ENCODE measurements around the gene TROAP.
"Not testable (repeated sequence)": the region's sequence is repeated elsewhere in the genome, so short reads cannot be mapped to it uniquely, and the experiment has no call there.

Gene TROAP

DNA sequence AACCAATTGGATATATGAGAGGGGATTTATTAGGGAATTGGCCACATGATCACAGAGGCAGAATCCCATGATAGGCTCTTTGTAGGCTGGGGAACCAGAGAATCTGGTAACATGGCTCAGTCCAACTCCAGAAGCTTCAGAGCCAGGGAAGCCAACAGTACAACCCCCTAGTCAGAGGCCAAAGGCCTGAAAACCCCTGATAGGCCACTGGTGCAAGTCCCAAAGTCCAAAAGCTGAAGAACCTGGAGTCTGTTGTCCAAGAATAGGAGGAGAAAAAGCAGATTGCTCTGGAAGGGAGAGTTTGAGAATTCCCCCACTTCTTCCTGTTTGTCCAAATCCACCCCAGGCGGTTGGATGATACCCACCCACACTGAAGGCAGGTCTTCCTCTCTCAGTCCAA lies 8.2 kb upstream of the TROAP start:
- no peak overlapping the region for H3K4me3 ChIP-seq (ENCODE audit: low read depth, low read length)
- no peaks in the 10 kb centered on the region for H3K27me3 ChIP-seq
- no peaks in the 10 kb centered on the region for H3K4me1 ChIP-seq
- TF ChIP-seq, protein P1, sequence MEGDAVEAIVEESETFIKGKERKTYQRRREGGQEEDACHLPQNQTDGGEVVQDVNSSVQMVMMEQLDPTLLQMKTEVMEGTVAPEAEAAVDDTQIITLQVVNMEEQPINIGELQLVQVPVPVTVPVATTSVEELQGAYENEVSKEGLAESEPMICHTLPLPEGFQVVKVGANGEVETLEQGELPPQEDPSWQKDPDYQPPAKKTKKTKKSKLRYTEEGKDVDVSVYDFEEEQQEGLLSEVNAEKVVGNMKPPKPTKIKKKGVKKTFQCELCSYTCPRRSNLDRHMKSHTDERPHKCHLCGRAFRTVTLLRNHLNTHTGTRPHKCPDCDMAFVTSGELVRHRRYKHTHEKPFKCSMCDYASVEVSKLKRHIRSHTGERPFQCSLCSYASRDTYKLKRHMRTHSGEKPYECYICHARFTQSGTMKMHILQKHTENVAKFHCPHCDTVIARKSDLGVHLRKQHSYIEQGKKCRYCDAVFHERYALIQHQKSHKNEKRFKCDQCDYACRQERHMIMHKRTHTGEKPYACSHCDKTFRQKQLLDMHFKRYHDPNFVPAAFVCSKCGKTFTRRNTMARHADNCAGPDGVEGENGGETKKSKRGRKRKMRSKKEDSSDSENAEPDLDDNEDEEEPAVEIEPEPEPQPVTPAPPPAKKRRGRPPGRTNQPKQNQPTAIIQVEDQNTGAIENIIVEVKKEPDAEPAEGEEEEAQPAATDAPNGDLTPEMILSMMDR (IDR thresholded peaks at IDR 0.05; ENCODE audit: low read depth, low read length): no peak
- no peaks in the 10 kb centered on the region for H3K9me3 ChIP-seq
- no peak for DNase-seq
- no peaks in the 10 kb centered on the region for H3K36me3 ChIP-seq

DNA sequence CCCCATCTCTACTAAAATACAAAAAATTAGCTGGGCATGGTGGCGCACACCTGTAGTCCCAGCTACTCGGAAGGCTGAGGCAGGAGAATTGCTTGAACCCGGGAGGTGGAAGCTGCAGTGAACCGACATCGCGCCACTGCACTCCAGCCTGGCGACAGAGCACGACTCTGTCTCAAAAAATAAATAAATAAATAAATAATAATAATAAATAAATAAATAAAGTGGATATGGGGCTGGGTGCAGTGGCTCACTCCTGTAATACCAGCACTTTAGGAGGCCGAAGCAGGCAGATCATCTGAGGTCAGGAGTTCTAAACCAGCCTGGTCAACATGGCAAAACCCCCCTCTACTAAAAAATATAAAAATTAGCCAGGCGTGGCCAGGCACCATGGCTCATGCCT lies 5.9 kb upstream of the TROAP start:
- not testable (repeated sequence) for H3K27me3 ChIP-seq; H3K36me3 ChIP-seq; H3K9me3 ChIP-seq; DNase-seq; H3K4me3 ChIP-seq (ENCODE audit: low read depth, low read length); H3K4me1 ChIP-seq

DNA sequence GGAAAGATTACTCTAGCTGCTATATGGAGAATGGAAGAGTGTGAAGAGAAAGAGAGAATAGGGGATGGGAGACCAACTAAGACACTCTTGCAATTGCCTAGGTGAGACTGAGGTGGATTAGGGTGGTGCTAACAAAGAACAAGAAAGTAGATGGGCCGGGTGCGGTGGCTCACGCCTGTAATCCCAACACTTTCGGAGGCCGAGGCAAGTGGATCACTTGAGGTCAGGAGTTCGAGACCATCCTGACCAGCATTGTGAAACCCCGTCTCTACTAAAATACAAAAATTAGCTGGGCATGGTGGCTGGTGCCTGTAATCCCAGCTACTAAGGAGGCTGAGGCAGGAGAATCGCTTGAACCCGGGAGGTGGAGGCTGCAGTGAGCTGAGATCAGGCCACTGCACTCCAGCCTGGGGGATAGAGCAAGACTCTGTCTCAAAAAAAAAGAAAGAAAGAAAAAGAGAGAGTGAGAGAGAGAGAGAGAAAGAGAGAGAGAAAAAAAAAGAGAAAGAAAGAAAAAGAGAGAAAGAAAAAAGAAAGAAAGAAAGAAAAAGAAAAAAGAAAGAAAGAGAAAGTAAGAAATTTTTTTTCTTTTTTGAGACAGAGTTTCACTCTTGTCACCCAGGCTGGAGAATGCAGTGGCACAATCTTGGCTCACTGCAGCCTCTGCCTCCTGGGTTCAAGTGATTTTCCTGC lies 2.5 kb upstream of the TROAP start:
- H3K27me3 ChIP-seq; H3K36me3 ChIP-seq; DNase-seq; H3K4me1 ChIP-seq; H3K9me3 ChIP-seq; H3K4me3 ChIP-seq (ENCODE audit: low read depth, low read length): not testable (repeated sequence)

DNA sequence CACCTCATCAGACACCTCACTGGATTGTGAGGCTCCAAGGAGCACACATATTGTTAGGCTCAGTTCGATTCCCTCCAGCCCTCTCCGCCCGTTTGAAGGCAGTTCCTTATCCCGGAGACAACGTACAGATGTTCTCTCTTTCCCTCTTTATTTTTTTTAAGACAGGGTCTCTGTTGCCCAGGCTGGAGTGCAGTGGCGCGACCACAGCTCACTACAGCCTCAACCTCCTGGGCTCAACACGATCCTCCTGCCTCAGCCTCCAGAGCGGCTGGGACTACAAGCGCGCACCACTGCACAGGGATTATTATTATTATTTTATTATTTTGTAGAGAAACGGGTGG lies 718 bp upstream of the TROAP start:
- H3K27me3 ChIP-seq: no peaks in the 10 kb centered on the region
- H3K4me3 ChIP-seq (ENCODE audit: low read depth, low read length): peak overlapping the region; percentile 97
- no peak for DNase-seq
- H3K4me1 ChIP-seq: no peaks in the 10 kb centered on the region
- TF ChIP-seq, protein P1 (IDR thresholded peaks at IDR 0.05; ENCODE audit: low read depth, low read length): no peak
- peaks cover 15% of the 10 kb centered on the region for H3K36me3 ChIP-seq
- H3K9me3 ChIP-seq: no peaks in the 10 kb centered on the region

DNA sequence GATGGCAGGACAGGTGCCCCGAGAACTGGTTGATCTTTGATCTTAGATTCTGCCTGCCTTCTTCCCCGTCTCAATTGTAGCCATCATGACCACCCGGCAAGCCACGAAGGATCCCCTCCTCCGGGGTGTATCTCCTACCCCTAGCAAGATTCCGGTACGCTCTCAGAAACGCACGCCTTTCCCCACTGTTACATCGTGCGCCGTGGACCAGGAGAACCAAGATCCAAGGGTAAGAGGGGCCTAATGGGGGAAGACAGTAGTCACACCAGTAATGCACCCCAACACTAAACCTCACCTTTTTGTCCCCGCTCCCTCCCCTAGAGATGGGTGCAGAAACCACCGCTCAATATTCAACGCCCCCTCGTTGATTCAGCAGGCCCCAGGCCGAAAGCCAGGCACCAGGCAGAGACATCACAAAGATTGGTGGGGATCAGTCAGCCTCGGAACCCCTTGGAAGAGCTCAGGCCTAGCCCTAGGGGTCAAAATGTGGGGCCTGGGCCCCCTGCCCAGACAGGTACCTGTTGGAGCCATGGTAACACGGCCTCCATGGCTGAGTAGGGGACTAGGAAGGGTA lies 556 bp downstream of the TROAP start:
- no peaks in the 10 kb centered on the region for H3K9me3 ChIP-seq
- H3K27me3 ChIP-seq: no peaks in the 10 kb centered on the region
- peak overlapping the region; percentile 97 for H3K4me3 ChIP-seq (ENCODE audit: low read depth, low read length)
- TF ChIP-seq, protein P1 (IDR thresholded peaks at IDR 0.05; ENCODE audit: low read depth, low read length): no peak
- peaks cover 22% of the 10 kb centered on the region for H3K36me3 ChIP-seq
- H3K4me1 ChIP-seq: no peaks in the 10 kb centered on the region
- no peak for DNase-seq

DNA sequence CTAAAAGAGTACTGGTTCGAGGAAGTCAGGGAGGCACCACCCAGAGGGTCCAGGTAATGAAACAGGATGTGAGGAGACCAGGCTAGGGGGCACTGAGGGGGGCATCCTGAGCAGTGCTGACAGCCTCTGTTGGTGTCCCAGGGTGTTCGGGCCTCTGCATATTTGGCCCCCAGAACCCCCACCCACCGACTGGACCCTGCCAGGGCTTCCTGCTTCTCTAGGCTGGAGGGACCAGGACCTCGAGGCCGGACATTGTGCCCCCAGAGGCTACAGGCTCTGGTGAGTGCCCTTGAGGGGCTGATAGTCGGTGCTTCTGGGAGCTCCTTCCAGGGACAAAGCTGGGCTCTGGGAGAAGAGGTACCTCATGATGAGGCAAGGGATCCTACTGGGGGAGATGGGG lies 2.6 kb downstream of the TROAP start:
- TF ChIP-seq, protein P1 (IDR thresholded peaks at IDR 0.05; ENCODE audit: low read depth, low read length): no peak
- H3K36me3 ChIP-seq: peaks cover 35% of the 10 kb centered on the region

DNA sequence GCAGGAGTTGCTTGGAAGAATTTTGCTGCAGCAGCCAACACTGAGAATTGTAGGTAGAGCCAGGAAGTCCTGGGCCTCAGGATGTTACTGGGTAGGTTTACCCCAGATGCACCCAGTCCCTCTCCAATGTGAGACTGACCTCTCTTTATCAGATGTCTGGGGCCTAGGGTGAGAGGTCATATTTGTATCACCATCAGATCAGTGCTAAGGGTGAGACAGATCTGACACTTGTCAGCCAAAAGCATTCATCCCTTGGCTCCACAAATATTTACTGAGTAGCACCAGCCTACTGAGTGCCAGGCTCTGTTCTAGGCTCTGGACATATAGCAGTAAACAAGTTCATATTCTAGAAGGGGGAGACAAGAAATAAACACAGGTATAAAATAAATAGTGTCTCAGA lies 4.3 kb downstream of the TROAP start:
- H3K36me3 ChIP-seq: peaks cover 42% of the 10 kb centered on the region
- H3K4me3 ChIP-seq (ENCODE audit: low read depth, low read length): no peak overlapping the region
- H3K4me1 ChIP-seq: peaks cover 8% of the 10 kb centered on the region
- TF ChIP-seq, protein P1 (IDR thresholded peaks at IDR 0.05; ENCODE audit: low read depth, low read length): no peak
- H3K9me3 ChIP-seq: no peaks in the 10 kb centered on the region
- no peaks in the 10 kb centered on the region for H3K27me3 ChIP-seq
- DNase-seq: no peak

More for the DNA sequence above, 2.6 kb downstream of the TROAP start:
- no peak for DNase-seq
- Histone ChIP-seq H3K9me3 (no peaks in the 10 kb centered on the region), H3K4me3 (ENCODE audit: low read depth, low read length) (no peak overlapping the region), H3K27me3 (no peaks in the 10 kb centered on the region), H3K4me1 (no peaks in the 10 kb centered on the region)
